Tongue (tissue), 2 donors: ENCODE data around the gene EVA1C. TPM values are rescaled to one million over a fixed set of nuclear protein-coding genes. Genes with fewer than 3 reads are reported as not detected.

Experiments used
- DNase-seq: peaks from one replicate; pipeline ENCODE4 v3.0.0-alpha.2; 2015
- total RNA-seq: library from RNA; depleted of rRNA; stranded (reverse); fragments of >200 nt; gene quantifications from one replicate; pipeline ENCODE4 v1.2.3, GENCODE V29; 2014

Gene EVA1C
- total RNA-seq, 1 donor from 2014 or later: 8.8 TPM

GRCh38 chr21:32463367-32463766 is 50.9 kb downstream of the EVA1C start:
- no peak for DNase-seq

DNA sequence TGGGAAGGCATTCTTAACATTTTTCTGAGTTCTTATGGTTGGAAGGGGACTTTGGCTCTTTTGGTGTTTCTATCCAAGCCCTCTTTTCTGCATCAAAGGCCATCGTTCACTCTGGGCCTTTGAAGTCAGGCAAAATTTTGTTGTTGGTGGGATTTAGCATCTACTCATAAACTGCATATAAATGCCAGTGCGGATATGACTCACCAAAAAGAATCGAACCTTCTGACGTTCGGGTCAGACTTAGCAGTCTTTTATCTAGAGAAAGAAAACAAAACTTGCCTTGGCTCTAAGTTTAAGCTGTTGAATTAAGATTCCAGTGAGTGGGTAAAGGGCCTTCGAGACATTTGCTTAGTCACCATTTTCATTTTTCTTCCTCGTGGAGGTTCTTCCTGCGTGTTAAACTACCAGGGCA is 51.4 kb downstream of the EVA1C start:
- no peak for DNase-seq

GRCh38 chr21:32467291-32467690 is 54.8 kb downstream of the EVA1C start:
- no peak for DNase-seq

- DNase-seq: no peak
Measured at GRCh38 chr21:32468681-32469111, 56.2 kb downstream of the EVA1C start.

DNA sequence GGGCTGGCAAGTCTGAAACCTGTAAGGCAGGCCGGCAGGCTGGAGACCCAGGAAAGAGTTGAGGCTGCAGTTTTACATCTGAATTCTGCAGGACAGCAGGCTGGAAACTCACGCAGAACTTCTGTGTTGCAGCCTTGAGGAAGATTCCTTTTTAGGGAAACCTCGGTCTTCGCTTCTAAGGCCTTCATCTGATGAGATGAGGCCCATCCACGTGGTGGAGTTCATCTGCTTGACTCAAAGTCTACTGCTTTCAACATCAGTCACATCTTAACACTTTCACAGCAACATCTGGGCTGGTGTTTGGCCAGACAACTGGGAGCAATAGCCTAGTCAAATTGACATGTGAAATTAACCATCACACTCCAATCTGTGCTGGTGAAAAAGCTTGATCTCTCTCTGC is 57.1 kb downstream of the EVA1C start:
- DNase-seq: peak; percentile 30

- no peak for DNase-seq
Measured at GRCh38 chr21:32470206-32470605, 57.7 kb downstream of the EVA1C start.

DNA sequence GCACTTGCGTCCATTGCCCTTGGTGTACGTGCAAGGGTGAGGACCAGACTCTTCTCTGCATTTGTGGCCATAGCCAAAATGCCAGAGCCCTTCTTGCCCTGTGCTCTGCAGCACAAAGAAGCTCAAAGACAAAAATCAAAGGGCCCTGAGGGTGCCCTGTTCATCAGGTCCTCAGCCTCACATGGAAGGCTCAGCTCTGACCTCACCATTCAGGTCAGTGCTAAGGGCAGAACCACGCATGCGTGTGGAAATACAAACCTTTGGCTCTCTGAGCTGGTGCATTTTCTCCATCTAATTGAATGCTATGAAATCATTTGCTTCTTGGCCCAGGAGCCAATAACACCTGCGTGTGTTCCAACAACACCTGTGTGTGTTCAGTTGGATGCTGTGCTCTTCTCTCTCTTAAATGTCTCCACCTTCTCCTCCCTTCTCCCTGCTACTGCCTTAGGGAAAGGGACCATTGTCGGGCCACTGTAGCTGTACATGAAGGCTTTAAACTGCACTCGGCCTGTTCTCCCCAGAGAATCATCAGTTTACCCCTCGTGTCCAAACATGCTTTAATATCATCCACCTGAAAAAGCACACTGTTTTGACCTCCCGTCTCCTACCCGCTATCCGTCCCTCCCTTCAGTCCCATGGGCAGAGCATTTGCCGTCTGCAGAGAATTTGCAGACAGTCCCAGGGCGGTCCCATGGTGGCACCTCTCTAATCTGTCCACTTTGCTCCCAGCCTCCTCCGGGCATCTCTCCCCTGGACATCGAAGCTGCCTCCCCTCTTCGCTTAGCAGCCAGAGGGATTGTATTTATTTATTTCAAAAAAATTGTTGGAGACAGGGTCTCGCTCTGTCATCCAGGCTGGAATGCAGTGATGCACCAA is 60.6 kb downstream of the EVA1C start:
- no peak for DNase-seq

DNA sequence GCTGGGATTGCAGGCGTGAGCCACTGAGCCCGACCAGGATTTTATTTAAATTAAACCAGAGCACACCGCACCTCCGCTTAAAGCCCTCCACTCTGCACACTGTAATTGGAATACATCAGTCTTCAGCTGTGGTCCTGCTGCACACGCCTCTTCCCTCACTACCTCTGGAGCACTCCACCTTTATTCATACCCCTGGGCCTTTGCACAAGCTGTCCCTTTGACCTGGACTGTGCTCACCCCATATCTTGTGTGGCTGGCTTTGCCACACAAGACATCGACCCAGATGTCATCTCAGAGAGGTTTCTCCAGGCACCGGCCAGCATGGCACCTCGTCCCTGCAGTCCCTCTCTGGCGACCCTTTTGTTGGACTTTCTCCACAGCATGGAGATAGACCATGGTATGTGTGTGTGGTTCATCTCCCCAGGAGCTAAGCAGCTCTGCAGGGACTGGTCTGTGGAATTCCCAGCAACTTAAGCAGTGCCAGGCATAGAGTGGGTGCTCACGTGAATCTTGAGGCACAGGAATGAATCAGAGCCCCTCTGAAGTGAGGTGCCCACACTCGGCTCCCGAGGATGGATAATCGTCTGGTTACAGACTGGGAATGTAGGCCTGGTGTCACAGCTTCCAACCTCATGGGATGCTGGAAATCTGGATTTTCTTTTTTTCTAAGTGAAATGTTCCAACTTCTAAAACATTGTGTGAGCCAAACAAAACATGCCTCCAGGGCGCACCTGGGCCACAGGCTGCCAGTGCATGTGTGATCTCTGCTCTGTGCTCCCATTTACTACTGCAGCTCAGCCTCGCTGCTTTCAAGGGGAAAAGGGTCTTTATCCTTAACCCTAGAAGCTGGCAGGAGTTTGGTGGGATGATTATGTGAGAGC is 61.9 kb downstream of the EVA1C start:
- DNase-seq: peak; percentile 17

- peak; percentile 44 for DNase-seq
Measured at GRCh38 chr21:32475162-32475812, 62.8 kb downstream of the EVA1C start.

GRCh38 chr21:32476661-32477423 is 64.3 kb downstream of the EVA1C start:
- DNase-seq: no peak

GRCh38 chr21:32477424-32477745 is 64.9 kb downstream of the EVA1C start:
- DNase-seq: no peak

DNA sequence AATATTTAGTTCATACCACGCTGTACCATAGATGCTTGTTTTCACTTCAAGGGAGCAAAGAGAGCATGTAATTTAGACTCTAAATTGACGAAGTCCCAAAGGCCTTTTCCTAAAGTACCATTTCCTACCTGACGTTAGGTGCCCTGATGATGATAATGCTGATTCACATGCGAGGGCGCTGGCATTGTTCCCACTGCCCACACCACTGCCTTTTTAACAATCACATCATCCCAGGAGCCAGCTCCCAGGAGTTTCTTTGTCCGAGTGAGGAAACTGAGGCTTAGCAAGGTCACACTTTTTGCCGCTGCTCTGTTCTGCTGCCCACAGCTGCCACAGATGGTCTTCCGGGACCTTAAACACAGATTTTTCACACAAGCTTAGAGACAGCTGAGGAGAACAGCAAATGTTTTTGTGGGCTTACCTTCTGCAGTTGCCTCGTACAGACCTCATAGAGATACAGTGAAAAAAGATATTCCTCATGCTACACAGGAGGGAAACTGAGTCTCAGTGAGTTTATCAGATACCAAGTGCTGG is 69.4 kb downstream of the EVA1C start:
- DNase-seq: peak; percentile 38

GRCh38 chr21:32482565-32483292 is 70.2 kb downstream of the EVA1C start:
- no peak for DNase-seq

DNA sequence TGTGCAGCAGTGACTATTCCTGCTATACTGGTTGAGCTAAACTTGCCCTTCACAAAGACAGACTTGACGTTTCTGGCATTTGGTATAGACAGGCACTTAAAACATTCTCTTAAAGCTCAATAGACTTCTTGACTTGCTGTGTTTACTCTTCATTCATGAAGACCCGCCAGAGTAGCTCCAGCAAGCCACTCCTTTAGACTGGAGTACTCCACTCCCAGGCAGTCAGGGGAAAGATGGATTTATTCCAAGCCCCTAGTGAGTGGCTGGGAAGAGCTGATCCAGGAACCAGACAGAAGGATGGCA is 70.7 kb downstream of the EVA1C start:
- peak; percentile 56 for DNase-seq

- no peak for DNase-seq
Measured at GRCh38 chr21:32484706-32485380, 72.3 kb downstream of the EVA1C start.

- no peak for DNase-seq
Measured at GRCh38 chr21:32492376-32492775, 79.9 kb downstream of the EVA1C start.

DNA sequence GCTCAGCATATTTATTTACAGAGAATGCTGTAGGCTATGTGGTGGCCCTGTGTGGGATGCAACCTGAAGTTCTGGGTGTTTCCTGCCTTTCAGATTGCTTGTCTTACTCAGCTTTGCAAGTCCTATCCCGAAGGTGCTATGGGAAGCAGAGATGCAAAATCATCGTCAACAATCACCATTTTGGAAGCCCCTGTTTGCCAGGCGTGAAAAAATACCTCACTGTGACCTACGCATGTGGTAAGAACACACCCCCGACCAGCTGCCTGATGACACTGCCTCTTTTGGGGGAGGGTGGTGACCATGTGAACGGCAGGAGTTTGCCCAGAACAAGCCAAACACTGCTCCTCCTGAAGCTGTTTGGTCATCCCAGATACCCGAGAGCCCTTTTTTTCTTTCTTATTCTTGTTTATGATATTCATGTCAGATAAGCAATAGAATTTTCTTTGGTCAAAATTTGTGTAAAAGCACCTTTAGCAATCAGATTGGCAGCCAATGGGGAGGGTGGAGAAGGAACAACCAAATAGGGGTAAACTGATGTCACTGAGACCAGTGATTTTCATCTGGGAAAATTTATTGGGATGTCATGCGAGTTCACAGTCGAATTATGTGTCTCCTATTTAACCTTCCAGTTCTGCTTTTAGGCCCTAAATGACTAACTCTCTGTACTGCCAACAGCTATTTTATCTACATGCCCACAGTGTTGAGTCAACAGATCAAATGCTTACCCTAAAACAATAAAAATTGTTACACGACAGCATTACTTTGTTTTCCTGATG is 82.6 kb downstream of the EVA1C start:
- no peak for DNase-seq

DNA sequence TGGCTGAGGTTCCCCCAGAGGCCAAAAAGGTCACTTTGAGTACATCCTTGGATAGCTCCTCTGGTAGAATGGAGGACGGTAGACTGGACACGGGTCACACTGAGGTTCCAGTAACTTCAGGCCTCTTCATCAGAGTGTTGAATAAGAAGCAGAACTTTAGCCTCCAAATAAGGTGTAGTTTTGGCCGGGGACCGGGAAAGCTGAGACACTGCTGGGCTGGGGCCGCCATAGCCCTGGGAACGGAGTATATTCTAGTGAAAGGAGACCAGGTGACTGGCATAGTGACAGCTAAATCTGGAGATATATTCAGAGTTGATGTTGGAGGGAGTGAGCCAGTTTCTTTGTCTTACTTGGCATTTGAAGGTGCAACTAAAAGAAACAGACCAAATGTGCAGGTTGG is 84.1 kb downstream of the EVA1C start:
- no peak for DNase-seq

DNA sequence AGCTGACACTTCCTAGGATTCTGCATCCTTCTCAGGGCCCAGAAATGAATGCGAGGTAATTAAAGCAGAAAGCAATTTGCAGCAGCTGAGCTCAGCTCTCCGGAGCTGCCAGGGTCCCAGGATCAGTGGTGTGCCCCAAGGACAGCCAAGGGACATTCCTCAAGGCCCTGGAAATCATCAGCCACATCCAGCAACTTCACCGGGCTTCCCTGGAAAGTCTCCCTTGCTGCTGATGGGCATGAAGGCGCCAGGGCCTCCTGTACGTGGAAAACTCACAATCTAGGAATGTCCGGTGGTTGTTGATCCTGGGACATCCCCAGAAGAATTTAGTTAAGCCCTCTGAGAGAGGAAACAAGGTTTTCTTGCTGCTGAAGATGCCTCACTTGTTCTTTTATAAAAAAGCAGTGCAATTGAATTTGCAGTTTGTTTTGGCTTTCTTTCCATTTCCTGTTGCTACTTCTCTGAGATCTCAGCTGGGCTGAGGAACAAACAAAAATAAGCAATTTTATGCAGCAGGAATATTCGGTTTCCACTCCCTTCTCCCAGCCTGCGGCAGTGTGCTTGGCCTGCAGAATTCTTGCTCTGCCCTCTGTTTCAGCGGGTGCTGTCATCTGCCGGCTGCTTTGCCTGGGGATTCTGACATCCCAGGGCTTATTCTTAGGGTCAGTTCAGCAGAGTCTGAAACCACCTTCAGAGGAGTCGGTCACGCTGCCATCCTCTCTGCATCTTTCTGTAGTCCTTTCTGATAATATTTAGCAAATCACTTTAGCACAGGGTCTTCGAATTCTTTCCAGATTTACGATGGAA is 86.9 kb downstream of the EVA1C start:
- DNase-seq: no peak
